SK-N-SH treated with all-trans-retinoic acid at 6 μM for 48 hours (cell line): Measurements from ENCODE around the gene URGCP.
A peak's percentile ranks its signal among the peaks of the same experiment; 100 is the strongest.

ENCODE experiments used
- ATAC-seq: fragments of 200-7000 bp; cut with Tn5 transposase; 3 replicates; pipeline ENCODE4 v1.9.1; 2020; ENCODE audit warnings: mild to moderate bottlenecking, moderate library complexity
- ARNTL ChIP-seq: fragments of 450-650 bp; formaldehyde crosslinking; IDR thresholded peaks from 2 replicates; pipeline ENCODE4 v1.5.0; 2020; ENCODE audit warnings: low read depth, mild to moderate bottlenecking, moderate library complexity, borderline replicate concordance
- BACH2 ChIP-seq: fragments of 250-450 bp; sonication (Bioruptor Pico); IDR thresholded peaks from 2 replicates; pipeline ENCODE4 v1.9.0; 2021; ENCODE audit warnings: mild to moderate bottlenecking, borderline replicate concordance
- CREB5 ChIP-seq: fragments of 250-450 bp; sonication (Bioruptor Pico); IDR thresholded peaks from 2 replicates; pipeline ENCODE4 v1.5.1; 2020; ENCODE audit warnings: low read depth, mild to moderate bottlenecking, moderate library complexity
- CSDC2 ChIP-seq: fragments of 250-450 bp; sonication (Bioruptor Pico); IDR thresholded peaks from 2 replicates; pipeline ENCODE4 v1.5.0; 2020; ENCODE audit warnings: mild to moderate bottlenecking, moderate library complexity
- CSRNP3 ChIP-seq: fragments of 250-450 bp; sonication (Bioruptor Pico); IDR thresholded peaks from 2 replicates; pipeline ENCODE4 v1.5.1; 2021; ENCODE audit warnings: mild to moderate bottlenecking, moderate library complexity
- ESRRG ChIP-seq: fragments of 250-450 bp; sonication (Bioruptor Pico); IDR thresholded peaks from 2 replicates; pipeline ENCODE4 v1.6.1; 2021; ENCODE audit warnings: mild to moderate bottlenecking
- GLIS3 ChIP-seq: fragments of 250-450 bp; sonication (Bioruptor Pico); IDR thresholded peaks from 2 replicates; pipeline ENCODE4 v1.5.0; 2020; ENCODE audit warnings: mild to moderate bottlenecking, moderate library complexity
- ISL1 ChIP-seq: fragments of 250-450 bp; sonication (Bioruptor Pico); IDR thresholded peaks from 2 replicates; pipeline ENCODE4 v2.1.2; 2022; ENCODE audit warnings: mild to moderate bottlenecking, moderate library complexity
- OSR1 ChIP-seq: fragments of 250-450 bp; sonication (Bioruptor Pico); IDR thresholded peaks from 2 replicates; pipeline ENCODE4 v1.8.0; 2022; ENCODE audit warnings: moderate library complexity, mild to moderate bottlenecking, inconsistent platforms
- PATZ1 ChIP-seq: fragments of 250-450 bp; sonication (Bioruptor Pico); IDR thresholded peaks from 2 replicates; pipeline ENCODE4 v1.8.0; 2020; ENCODE audit warnings: mild to moderate bottlenecking, moderate library complexity, borderline replicate concordance
- POU6F1 ChIP-seq: fragments of 250-450 bp; sonication (Bioruptor Pico); IDR thresholded peaks from 2 replicates; pipeline ENCODE4 v1.8.0; 2021; ENCODE audit warnings: low read depth, mild to moderate bottlenecking, moderate library complexity, borderline replicate concordance
- PPARA ChIP-seq: fragments of 250-450 bp; sonication (Bioruptor Pico); IDR thresholded peaks from 2 replicates; pipeline ENCODE4 v1.5.0; 2020; ENCODE audit warnings: mild to moderate bottlenecking, borderline replicate concordance
- RARB ChIP-seq: fragments of 250-450 bp; sonication (Bioruptor Pico); IDR thresholded peaks from 2 replicates; pipeline ENCODE4 v1.8.0; 2021; ENCODE audit warnings: mild to moderate bottlenecking, moderate library complexity
- SNAI2 ChIP-seq: fragments of 250-450 bp; sonication (Bioruptor Pico); IDR thresholded peaks from 2 replicates; pipeline ENCODE4 v1.5.0; 2020; ENCODE audit warnings: mild to moderate bottlenecking, moderate library complexity
- TOX ChIP-seq: fragments of 250-450 bp; sonication (Bioruptor Pico); IDR thresholded peaks from 2 replicates; pipeline ENCODE4 v1.8.0; 2021; ENCODE audit warnings: mild to moderate bottlenecking, moderate library complexity, borderline replicate concordance
- TSHZ2 ChIP-seq: fragments of 250-450 bp; sonication (Bioruptor Pico); IDR thresholded peaks from 2 replicates; pipeline ENCODE4 v1.5.0; 2020; ENCODE audit warnings: mild to moderate bottlenecking, moderate library complexity
- ZC3H10 ChIP-seq: fragments of 250-450 bp; sonication (Bioruptor Pico); IDR thresholded peaks from 2 replicates; pipeline ENCODE4 v1.5.1; 2021; ENCODE audit warnings: mild to moderate bottlenecking, moderate library complexity
- ZFP3 ChIP-seq: fragments of 250-450 bp; sonication (Bioruptor Pico); IDR thresholded peaks from 2 replicates; pipeline ENCODE4 v1.5.0; 2020; ENCODE audit warnings: mild to moderate bottlenecking, moderate library complexity
- ZFP30 ChIP-seq: fragments of 450-650 bp; formaldehyde crosslinking; IDR thresholded peaks from 2 replicates; pipeline ENCODE4 v1.5.0; 2022; ENCODE audit warnings: mild to moderate bottlenecking, moderate library complexity
- ZNF70 ChIP-seq: fragments of 450-650 bp; formaldehyde crosslinking; IDR thresholded peaks from 2 replicates; pipeline ENCODE4 v1.5.0; 2020; ENCODE audit warnings: mild to moderate bottlenecking, moderate library complexity
- ZNF8 ChIP-seq: fragments of 450-650 bp; formaldehyde crosslinking; IDR thresholded peaks from 2 replicates; pipeline ENCODE4 v1.5.0; 2020; ENCODE audit warnings: mild to moderate bottlenecking, moderate library complexity

URGCP gene

GRCh38 chr7:43906331-43907010 lies at the start of gene URGCP:
Gene URGCP, minus strand, starts transcription at chr7:43906596. Its CDS starts 21 bp downstream, at chr7:43906575.
- TF ChIP-seq BACH2 (CRISPR knock-in tag) (no peak), ZNF8 (CRISPR knock-in tag) (no peak), ZNF70 (no peak), RARB (CRISPR knock-in tag) (no peak), ZFP30 (CRISPR knock-in tag) (no peak), ISL1 (CRISPR knock-in tag) (no peak), SNAI2 (CRISPR knock-in tag) (no peak)
- peak; percentile 86 for ATAC-seq

GRCh38 chr7:43956027-43956426 lies 49.6 kb upstream of the URGCP start:
- TF ChIP-seq ESRRG (CRISPR knock-in tag) (no peak), ZFP30 (CRISPR knock-in tag) (no peak), SNAI2 (CRISPR knock-in tag) (no peak), PPARA (no peak), ZNF70 (no peak), POU6F1 (no peak), TSHZ2 (CRISPR knock-in tag) (no peak), CSDC2 (no peak), CSRNP3 (CRISPR knock-in tag) (no peak), BACH2 (CRISPR knock-in tag) (no peak), PATZ1 (no peak), ARNTL (no peak), OSR1 (CRISPR knock-in tag) (no peak), CREB5 (no peak), ZFP3 (CRISPR knock-in tag) (no peak), ISL1 (CRISPR knock-in tag) (no peak), TOX (CRISPR knock-in tag) (no peak), ZNF8 (CRISPR knock-in tag) (no peak)
- no peak for ATAC-seq

GRCh38 chr7:43954524-43955228 lies 48.3 kb upstream of the URGCP start:
- peak; percentile 96 for ATAC-seq
- no peak for TF ChIP-seq ZNF8 (CRISPR knock-in tag)
- no peak for TF ChIP-seq ESRRG (CRISPR knock-in tag)
- no peak for TF ChIP-seq ZC3H10
- no peak for TF ChIP-seq TSHZ2 (CRISPR knock-in tag)
- TF ChIP-seq GLIS3: no peak
